ENCODE results near the gene SMS.

DNA sequence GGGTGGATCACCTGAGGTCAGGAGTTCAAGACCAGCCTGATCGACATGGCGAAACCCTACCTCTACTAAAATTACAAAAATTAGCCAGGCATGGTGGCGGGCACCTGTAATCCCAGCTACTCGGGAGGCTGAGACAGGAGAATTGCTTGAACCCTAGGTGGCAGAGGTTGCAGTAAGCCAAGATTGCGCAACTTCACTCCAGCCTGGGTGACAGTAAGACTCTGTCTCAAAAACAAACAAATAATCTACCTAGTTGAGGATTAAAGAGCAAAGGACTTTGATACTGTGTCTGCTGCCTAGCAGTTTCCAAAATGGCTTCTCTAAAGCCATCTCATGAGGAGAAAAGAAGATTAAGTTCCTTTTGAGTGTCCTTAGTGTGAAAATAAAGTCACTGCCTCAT is 37.8 kb downstream of the SMS start:
- TF ChIP-seq POLR2AphosphoS5 (IDR thresholded peaks at IDR 0.05; ENCODE audit: low read depth, low read length) (no peak), TAF1 (IDR thresholded peaks at IDR 0.05; ENCODE audit: borderline replicate concordance, insufficient read depth, low read length) (no peak), SIN3A (IDR thresholded peaks at IDR 0.05; ENCODE audit: borderline replicate concordance, insufficient read depth, low read length) (no peak), FOXP2 (optimal IDR thresholded peaks at IDR 0.05; ENCODE audit: borderline replicate concordance, extremely low read depth, extremely low read length, insufficient read depth) (no peak)
- TF ChIP-seq, protein P1, sequence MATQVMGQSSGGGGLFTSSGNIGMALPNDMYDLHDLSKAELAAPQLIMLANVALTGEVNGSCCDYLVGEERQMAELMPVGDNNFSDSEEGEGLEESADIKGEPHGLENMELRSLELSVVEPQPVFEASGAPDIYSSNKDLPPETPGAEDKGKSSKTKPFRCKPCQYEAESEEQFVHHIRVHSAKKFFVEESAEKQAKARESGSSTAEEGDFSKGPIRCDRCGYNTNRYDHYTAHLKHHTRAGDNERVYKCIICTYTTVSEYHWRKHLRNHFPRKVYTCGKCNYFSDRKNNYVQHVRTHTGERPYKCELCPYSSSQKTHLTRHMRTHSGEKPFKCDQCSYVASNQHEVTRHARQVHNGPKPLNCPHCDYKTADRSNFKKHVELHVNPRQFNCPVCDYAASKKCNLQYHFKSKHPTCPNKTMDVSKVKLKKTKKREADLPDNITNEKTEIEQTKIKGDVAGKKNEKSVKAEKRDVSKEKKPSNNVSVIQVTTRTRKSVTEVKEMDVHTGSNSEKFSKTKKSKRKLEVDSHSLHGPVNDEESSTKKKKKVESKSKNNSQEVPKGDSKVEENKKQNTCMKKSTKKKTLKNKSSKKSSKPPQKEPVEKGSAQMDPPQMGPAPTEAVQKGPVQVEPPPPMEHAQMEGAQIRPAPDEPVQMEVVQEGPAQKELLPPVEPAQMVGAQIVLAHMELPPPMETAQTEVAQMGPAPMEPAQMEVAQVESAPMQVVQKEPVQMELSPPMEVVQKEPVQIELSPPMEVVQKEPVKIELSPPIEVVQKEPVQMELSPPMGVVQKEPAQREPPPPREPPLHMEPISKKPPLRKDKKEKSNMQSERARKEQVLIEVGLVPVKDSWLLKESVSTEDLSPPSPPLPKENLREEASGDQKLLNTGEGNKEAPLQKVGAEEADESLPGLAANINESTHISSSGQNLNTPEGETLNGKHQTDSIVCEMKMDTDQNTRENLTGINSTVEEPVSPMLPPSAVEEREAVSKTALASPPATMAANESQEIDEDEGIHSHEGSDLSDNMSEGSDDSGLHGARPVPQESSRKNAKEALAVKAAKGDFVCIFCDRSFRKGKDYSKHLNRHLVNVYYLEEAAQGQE (IDR thresholded peaks at IDR 0.05; ENCODE audit: insufficient read depth in 1 of 2, low read depth in 2 of 2, low read length in 2 of 2): no peak
